Measurements from ENCODE around the gene ARHGEF12. TPM values are rescaled to one million over a fixed set of nuclear protein-coding genes. Genes with fewer than 3 reads are reported as not detected.

The ARHGEF12 gene
- total RNA-seq, 1 experiment from 2014 or later, result 41.0 TPM

GRCh38 chr11:120404495-120404894 lies 68.3 kb downstream of the ARHGEF12 start:
- intact Hi-C loops (cut with micrococcal nuclease), result no loop called here
- ChIA-PET CTCF (no interaction called here), POLR2A (ENCODE audit: unreplicated experiment) (no interaction called here)
- Histone ChIP-seq H3K9ac (ENCODE audit: low read length) (no peak overlapping the region), H3K79me2 (ENCODE audit: low read length) (peaks cover 53% of the 10 kb centered on the region), H3K27me3 (ENCODE audit: low read length) (no peaks in the 10 kb centered on the region), H3K4me1 (ENCODE audit: insufficient read depth, low read length) (peaks cover 24% of the 10 kb centered on the region), H4K20me1 (ENCODE audit: low read length) (peaks cover 11% of the 10 kb centered on the region), H3F3A (ENCODE audit: low read length, unreplicated experiment) (no peaks in the 10 kb centered on the region), H2AFZ (ENCODE audit: low read length) (no peak overlapping the region), H3K4me3 (ENCODE audit: low read length) (no peak overlapping the region), H3K36me3 (ENCODE audit: low read depth, low read length) (no peaks in the 10 kb centered on the region), H3K27ac (ENCODE audit: low read length) (no peak overlapping the region), H3K9me3 (ENCODE audit: low read length) (no peaks in the 10 kb centered on the region), H3K4me2 (ENCODE audit: low read length) (no peak overlapping the region), H3K9me2 (replicated peaks; ENCODE audit: low read length) (no peaks in the 10 kb centered on the region)
- TF ChIP-seq CTCF (conservative IDR thresholded peaks at IDR 0.05; ENCODE audit: low read depth, low read length), result no peak
- TF ChIP-seq EZH2phosphoT487 (IDR thresholded peaks at IDR 0.05; ENCODE audit: borderline replicate concordance, low read length), result no peak
- TF ChIP-seq EZH2 (IDR thresholded peaks at IDR 0.05; ENCODE audit: low read length, unreplicated experiment), result no peak
- no TSS peak for BruUV-seq (replicated peaks)
- no peak for ATAC-seq
- DNase-seq, result no peak

- no peaks in the 10 kb centered on the region for H3F3A ChIP-seq (ENCODE audit: low read length, unreplicated experiment)
- H3K4me2 ChIP-seq (ENCODE audit: low read length), result no peak overlapping the region
- no peaks in the 10 kb centered on the region for H3K27me3 ChIP-seq (ENCODE audit: low read length)
- H3K9ac ChIP-seq (ENCODE audit: low read length), result no peak overlapping the region
- no peak overlapping the region for H2AFZ ChIP-seq (ENCODE audit: low read length)
- DNase-seq, result no peak
- peaks cover 16% of the 10 kb centered on the region for H3K79me2 ChIP-seq (ENCODE audit: low read length)
- ChIA-PET CTCF (no interaction called here), POLR2A (ENCODE audit: unreplicated experiment) (no interaction called here)
- no peaks in the 10 kb centered on the region for H4K20me1 ChIP-seq (ENCODE audit: low read length)
- no TSS peak for BruUV-seq (replicated peaks)
- no peak overlapping the region for H3K4me3 ChIP-seq (ENCODE audit: low read length)
- no peak for TF ChIP-seq EZH2phosphoT487 (IDR thresholded peaks at IDR 0.05; ENCODE audit: borderline replicate concordance, low read length)
- TF ChIP-seq EZH2 (IDR thresholded peaks at IDR 0.05; ENCODE audit: low read length, unreplicated experiment), result no peak
- no peak for TF ChIP-seq CTCF (conservative IDR thresholded peaks at IDR 0.05; ENCODE audit: low read depth, low read length)
- no peak overlapping the region for H3K27ac ChIP-seq (ENCODE audit: low read length)
- H3K4me1 ChIP-seq (ENCODE audit: insufficient read depth, low read length), result peaks cover 13% of the 10 kb centered on the region
- H3K36me3 ChIP-seq (ENCODE audit: low read depth, low read length), result no peaks in the 10 kb centered on the region
- H3K9me2 ChIP-seq (replicated peaks; ENCODE audit: low read length), result no peaks in the 10 kb centered on the region
- ATAC-seq, result no peak
- intact Hi-C loops (cut with micrococcal nuclease), result no loop called here
- H3K9me3 ChIP-seq (ENCODE audit: low read length), result no peaks in the 10 kb centered on the region
Measured at GRCh38 chr11:120409655-120410054, 73.4 kb downstream of the ARHGEF12 start.

GRCh38 chr11:120410622-120411380 lies 74.6 kb downstream of the ARHGEF12 start:
- no peaks in the 10 kb centered on the region for H3K9me2 ChIP-seq (replicated peaks; ENCODE audit: low read length)
- DNase-seq, result no peak
- H3F3A ChIP-seq (ENCODE audit: low read length, unreplicated experiment), result no peaks in the 10 kb centered on the region
- H3K9ac ChIP-seq (ENCODE audit: low read length), result no peak overlapping the region
- no peak overlapping the region for H3K4me2 ChIP-seq (ENCODE audit: low read length)
- TF ChIP-seq EZH2phosphoT487 (IDR thresholded peaks at IDR 0.05; ENCODE audit: borderline replicate concordance, low read length), result no peak
- TF ChIP-seq CTCF (conservative IDR thresholded peaks at IDR 0.05; ENCODE audit: low read depth, low read length), result no peak
- TF ChIP-seq EZH2 (IDR thresholded peaks at IDR 0.05; ENCODE audit: low read length, unreplicated experiment), result no peak
- ChIA-PET CTCF (no interaction called here), POLR2A (ENCODE audit: unreplicated experiment) (no interaction called here)
- H2AFZ ChIP-seq (ENCODE audit: low read length), result no peak overlapping the region
- no peak for ATAC-seq
- BruUV-seq (replicated peaks), result TSS peak; percentile 8
- peaks cover 13% of the 10 kb centered on the region for H3K4me1 ChIP-seq (ENCODE audit: insufficient read depth, low read length)
- H3K4me3 ChIP-seq (ENCODE audit: low read length), result no peak overlapping the region
- no peaks in the 10 kb centered on the region for H3K36me3 ChIP-seq (ENCODE audit: low read depth, low read length)
- H3K27ac ChIP-seq (ENCODE audit: low read length), result no peak overlapping the region
- peaks cover 4% of the 10 kb centered on the region; the same call in 1 of the 2 replicates for H3K79me2 ChIP-seq (ENCODE audit: low read length)
- H3K27me3 ChIP-seq (ENCODE audit: low read length), result no peaks in the 10 kb centered on the region
- no peaks in the 10 kb centered on the region for H4K20me1 ChIP-seq (ENCODE audit: low read length)
- H3K9me3 ChIP-seq (ENCODE audit: low read length), result no peaks in the 10 kb centered on the region
- intact Hi-C loops (cut with micrococcal nuclease), result no loop called here
